Colonic mucosa (tissue), 4 donors: ENCODE data around the gene TENM3. TPM values are rescaled to one million over a fixed set of nuclear protein-coding genes. Genes with fewer than 3 reads are reported as not detected.

Experiments used
- DNase-seq: peaks from one replicate; pipeline ENCODE4 v3.0.0-alpha.2; 2020
- H3K27ac ChIP-seq: fragments of 200-600 bp; one replicate; pipeline ENCODE4 v1.8.0; 2021
- H3K27me3 ChIP-seq: fragments of 200-600 bp; one replicate; pipeline ENCODE4 v1.8.0; 2021
- H3K36me3 ChIP-seq: fragments of 200-600 bp; one replicate; pipeline ENCODE4 v1.8.0; 2021
- H3K4me1 ChIP-seq: fragments of 200-600 bp; one replicate; pipeline ENCODE4 v1.8.0; 2021; ENCODE audit warnings: mild to moderate bottlenecking
- H3K4me3 ChIP-seq: fragments of 200-600 bp; one replicate; pipeline ENCODE4 v1.8.0; 2021
- H3K9ac ChIP-seq, 2 donors: one replicate each; pipeline ENCODE4 v1.7.0; 2013; ENCODE audit warnings: control low read depth in 2 of 2, low read depth in 2 of 2, low read length in 2 of 2
- H3K9me3 ChIP-seq: fragments of 200-600 bp; one replicate; pipeline ENCODE4 v1.8.0; 2021
- CTCF ChIP-seq: fragments of 200-600 bp; IDR thresholded peaks from one replicate; pipeline ENCODE4 v1.8.0; 2022; ENCODE audit warnings: antibody characterized with exemption, mild to moderate bottlenecking
- intact Hi-C: fragments of 100-400 bp; cut with DNase I; formaldehyde crosslinking; loops from one replicate; pipeline ENCODE4 v1.14.1; 2022
- total RNA-seq, 2 donors: library from RNA; stranded (reverse); fragmentation: NEBNext Ultra II Directional in 1 of 2; extraction: Animal tissue kit (Norgen Biotek cat#: 25700) in 1 of 2; gene quantifications; one replicate each; pipeline ENCODE4 v1.2.1, GENCODE V29; 2021
- donor health status: healthy.
- donor health status: DM: no; HTN: no; CAD: no.
- donor health status: DM: no; HTN: no; CAD: no.

TENM3 gene
- total RNA-seq, 2 donors from 2014 or later = 0.32 to 1.6 TPM

- Histone ChIP-seq H3K9ac (no peak overlapping the region), H3K4me3 (no peak overlapping the region), H3K4me1 (no peaks in the 10 kb centered on the region), H3K27ac (no peak overlapping the region), H3K36me3 (no peaks in the 10 kb centered on the region), H3K27me3 (no peaks in the 10 kb centered on the region), H3K9me3 (no peaks in the 10 kb centered on the region)
- no peak for DNase-seq
- no peak for TF ChIP-seq CTCF
- intact Hi-C loops = no loop called here
Observed at GRCh38 chr4:182350041-182350440, 106.8 kb downstream of the TENM3 start.

- no peak for DNase-seq
- Histone ChIP-seq H3K4me1 (no peaks in the 10 kb centered on the region), H3K9me3 (no peaks in the 10 kb centered on the region), H3K36me3 (no peaks in the 10 kb centered on the region), H3K27ac (no peak overlapping the region), H3K9ac (no peak overlapping the region), H3K4me3 (no peak overlapping the region), H3K27me3 (no peaks in the 10 kb centered on the region)
- intact Hi-C loops = no loop called here
- no peak for TF ChIP-seq CTCF
Observed at GRCh38 chr4:182351485-182351884, 108.3 kb downstream of the TENM3 start.

- Histone ChIP-seq H3K36me3 (no peaks in the 10 kb centered on the region), H3K9me3 (no peaks in the 10 kb centered on the region), H3K9ac (no peak overlapping the region), H3K4me3 (no peak overlapping the region), H3K27me3 (no peaks in the 10 kb centered on the region), H3K27ac (no peak overlapping the region), H3K4me1 (no peaks in the 10 kb centered on the region)
- TF ChIP-seq CTCF = no peak
- no peak for DNase-seq
- intact Hi-C loops = no loop called here
Observed at GRCh38 chr4:182354106-182354505, 110.9 kb downstream of the TENM3 start.

GRCh38 chr4:182354867-182355266, 111.7 kb downstream of the TENM3 start:
- no peak overlapping the region for H3K27ac ChIP-seq
- no peaks in the 10 kb centered on the region for H3K4me1 ChIP-seq
- no peak overlapping the region for H3K4me3 ChIP-seq
- H3K9ac ChIP-seq = no peak overlapping the region
- no peaks in the 10 kb centered on the region for H3K9me3 ChIP-seq
- no peak for DNase-seq
- H3K36me3 ChIP-seq = no peaks in the 10 kb centered on the region
- intact Hi-C loops = no loop called here
- no peaks in the 10 kb centered on the region for H3K27me3 ChIP-seq
- TF ChIP-seq CTCF = no peak

- TF ChIP-seq CTCF = no peak
- DNase-seq = no peak
- no peak overlapping the region for H3K27ac ChIP-seq
- no peaks in the 10 kb centered on the region for H3K36me3 ChIP-seq
- no peaks in the 10 kb centered on the region for H3K27me3 ChIP-seq
- H3K9me3 ChIP-seq = no peaks in the 10 kb centered on the region
- intact Hi-C loops = no loop called here
- no peak overlapping the region for H3K4me3 ChIP-seq
- no peak overlapping the region for H3K9ac ChIP-seq
- H3K4me1 ChIP-seq = no peaks in the 10 kb centered on the region
Observed at GRCh38 chr4:182367153-182367552, 124.0 kb downstream of the TENM3 start.

- H3K36me3 ChIP-seq = no peaks in the 10 kb centered on the region
- no peak for DNase-seq
- no peaks in the 10 kb centered on the region for H3K9me3 ChIP-seq
- intact Hi-C loops = no loop called here
- no peak overlapping the region for H3K27ac ChIP-seq
- no peak overlapping the region for H3K4me3 ChIP-seq
- no peak for TF ChIP-seq CTCF
- no peaks in the 10 kb centered on the region for H3K27me3 ChIP-seq
- H3K4me1 ChIP-seq = no peaks in the 10 kb centered on the region
- H3K9ac ChIP-seq = no peak overlapping the region
Observed at GRCh38 chr4:182369211-182369610, 126.0 kb downstream of the TENM3 start.
